H1 (cell line): Measurements from ENCODE around the gene CKS1B. TPM values are rescaled to one million over a fixed set of nuclear protein-coding genes. Genes with fewer than 3 reads are reported as not detected.

ENCODE experiments used
- CBX5 ChIP-seq: fragments of 300-800, 300-1000 bp; sonication (generic); IDR thresholded peaks from 2 replicates; pipeline ENCODE4 v1.7.1; 2016; ENCODE audit warnings: antibody characterized with exemption, low read length, low read depth
- CEBPB ChIP-seq: IDR thresholded peaks from 2 replicates; pipeline ENCODE4 v1.6.1; 2012; ENCODE audit warnings: low read depth, low read length
- CHD1 ChIP-seq: IDR thresholded peaks from 2 replicates; pipeline ENCODE4 v1.6.1; 2012; ENCODE audit warnings: low read depth, low read length, improper control_type of control experiment
- CREB1 ChIP-seq: IDR thresholded peaks from 2 replicates; pipeline ENCODE4 v1.6.1; 2012; ENCODE audit warnings: inconsistent platforms
- CTBP2 ChIP-seq: IDR thresholded peaks from 2 replicates; pipeline ENCODE4 v1.7.0; 2011; ENCODE audit warnings: borderline replicate concordance, mild to moderate bottlenecking, moderate library complexity, mixed read lengths, low read length; ENCODE audit not compliant: insufficient read depth, insufficient read length
- EGR1 ChIP-seq: IDR thresholded peaks from 2 replicates; pipeline ENCODE4 v1.6.1; 2011; ENCODE audit warnings: low read depth, low read length, borderline replicate concordance
- FOSL1 ChIP-seq: IDR thresholded peaks from 2 replicates; pipeline ENCODE4 v1.6.1; 2011; ENCODE audit warnings: mild to moderate bottlenecking, low read depth, low read length, moderate library complexity; ENCODE audit not compliant: insufficient read depth
- GABPA ChIP-seq: IDR thresholded peaks from 2 replicates; pipeline ENCODE4 v1.6.1; 2011; ENCODE audit warnings: mild to moderate bottlenecking, low read length, moderate library complexity, borderline replicate concordance; ENCODE audit not compliant: insufficient read depth
- KDM1A ChIP-seq: fragments of 200-600, 300-600 bp; sonication (generic); IDR thresholded peaks from 2 replicates; pipeline ENCODE4 v1.7.1; 2016; ENCODE audit warnings: mild to moderate bottlenecking, low read length, borderline replicate concordance
- KDM5A ChIP-seq: fragments of 200-600 bp; IDR thresholded peaks from 2 replicates; pipeline ENCODE4 v1.7.1; 2012; ENCODE audit warnings: mild to moderate bottlenecking, low read length, inconsistent platforms, mixed read lengths
- NANOG ChIP-seq: IDR thresholded peaks from 2 replicates; pipeline ENCODE4 v1.6.1; 2011; ENCODE audit warnings: low read length, low read depth, mild to moderate bottlenecking, inconsistent platforms; ENCODE audit not compliant: insufficient read depth, poor library complexity, severe bottlenecking
- NRF1 ChIP-seq: IDR thresholded peaks from 2 replicates; pipeline ENCODE4 v1.6.1; 2011; ENCODE audit warnings: mild to moderate bottlenecking, low read depth, low read length, improper control_type of control experiment
- PHF8 ChIP-seq: fragments of 200-600 bp; sonication (generic); conservative IDR thresholded peaks from 2 replicates; pipeline ENCODE4 v1.7.1; 2012; ENCODE audit warnings: low read depth, mild to moderate bottlenecking, inconsistent platforms, low read length, moderate library complexity
- POLR2A ChIP-seq, 2 experiments: IDR thresholded peaks; 1 replicate in 1 of 2; 2 replicates in 1 of 2; pipeline ENCODE4 v1.6.1; 2011; ENCODE audit warnings: low read depth in 2 of 2, low read length in 2 of 2, mild to moderate bottlenecking in 2 of 2; ENCODE audit errors: control extremely low read depth in 1 of 2
- RFX5 ChIP-seq: IDR thresholded peaks from 2 replicates; pipeline ENCODE4 v1.6.1; 2011; ENCODE audit warnings: low read depth, low read length, improper control_type of control experiment, borderline replicate concordance
- SIN3A ChIP-seq, 2 experiments: IDR thresholded peaks in 1 of 2; conservative IDR thresholded peaks in 1 of 2; 2 replicates each; pipeline ENCODE4 v1.6.1; 2011 to 2012; ENCODE audit warnings: low read length in 2 of 2, improper control_type of control experiment in 1 of 2, low read depth in 1 of 2, mild to moderate bottlenecking in 1 of 2
- SIRT6 ChIP-seq: IDR thresholded peaks from one replicate; pipeline ENCODE4 v1.7.1; 2012; ENCODE audit warnings: low read length, inconsistent platforms
- SIX5 ChIP-seq: IDR thresholded peaks from 2 replicates; pipeline ENCODE4 v1.6.1; 2011; ENCODE audit warnings: mild to moderate bottlenecking, low read depth, low read length
- SP1 ChIP-seq: IDR thresholded peaks from 2 replicates; pipeline ENCODE4 v1.6.1; 2011; ENCODE audit warnings: low read depth, low read length
- TAF1 ChIP-seq: IDR thresholded peaks from 2 replicates; pipeline ENCODE4 v1.6.1; 2011; ENCODE audit warnings: mild to moderate bottlenecking, low read depth, low read length
- TEAD4 ChIP-seq: IDR thresholded peaks from 2 replicates; pipeline ENCODE4 v1.6.1; 2012; ENCODE audit warnings: low read depth, low read length, inconsistent platforms, mixed read lengths
- ZNF274 ChIP-seq: IDR thresholded peaks from 2 replicates; pipeline ENCODE4 v1.7.0; 2012; ENCODE audit warnings: low read length, borderline replicate concordance; ENCODE audit errors: extremely low read depth
- polyA plus RNA-seq, 7 experiments: library from polyadenylated mRNA; depleted of rRNA in 3 of 7; stranded (reverse) in 5 of 7; unstranded in 2 of 7; fragments of >200 nt in 5 of 7; fragments of 200-250 nt in 2 of 7; gene quantifications; 1 replicate in 5 of 7; 2 replicates in 1 of 7; 4 replicates in 1 of 7; pipeline versions ENCODE4 v1.2.1 to v1.2.3, GENCODE V29; 2011 to 2013; ENCODE audit warnings: missing spikeins in 2 of 7, mixed read lengths in 2 of 7
- total RNA-seq: library from RNA; stranded (reverse); fragmentation: NEBNext Ultra II Directional; extraction: Animal tissue kit (Norgen Biotek cat#: 25700); gene quantifications from 2 replicates; pipeline ENCODE4 v1.2.1, GENCODE V29; 2021
- TF ChIP-seq, protein P1 (sequence below), 3 experiments: IDR thresholded peaks; 1 replicate in 2 of 3; 2 replicates in 1 of 3; pipeline versions ENCODE4 v1.5.1 to v1.6.1; 2011; ENCODE audit warnings: low read length in 3 of 3, mild to moderate bottlenecking in 3 of 3, inconsistent platforms in 2 of 3, low read depth in 1 of 3, moderate library complexity in 1 of 3; ENCODE audit not compliant: insufficient read depth in 1 of 3; ENCODE audit errors: control extremely low read depth in 1 of 3

Gene CKS1B
- total and polyA plus RNA-seq, 2 of the 8 experiments (the other 6 are each of a cell fraction or from before 2014, with no cell fraction given) = 294 to 1,025 TPM

DNA sequence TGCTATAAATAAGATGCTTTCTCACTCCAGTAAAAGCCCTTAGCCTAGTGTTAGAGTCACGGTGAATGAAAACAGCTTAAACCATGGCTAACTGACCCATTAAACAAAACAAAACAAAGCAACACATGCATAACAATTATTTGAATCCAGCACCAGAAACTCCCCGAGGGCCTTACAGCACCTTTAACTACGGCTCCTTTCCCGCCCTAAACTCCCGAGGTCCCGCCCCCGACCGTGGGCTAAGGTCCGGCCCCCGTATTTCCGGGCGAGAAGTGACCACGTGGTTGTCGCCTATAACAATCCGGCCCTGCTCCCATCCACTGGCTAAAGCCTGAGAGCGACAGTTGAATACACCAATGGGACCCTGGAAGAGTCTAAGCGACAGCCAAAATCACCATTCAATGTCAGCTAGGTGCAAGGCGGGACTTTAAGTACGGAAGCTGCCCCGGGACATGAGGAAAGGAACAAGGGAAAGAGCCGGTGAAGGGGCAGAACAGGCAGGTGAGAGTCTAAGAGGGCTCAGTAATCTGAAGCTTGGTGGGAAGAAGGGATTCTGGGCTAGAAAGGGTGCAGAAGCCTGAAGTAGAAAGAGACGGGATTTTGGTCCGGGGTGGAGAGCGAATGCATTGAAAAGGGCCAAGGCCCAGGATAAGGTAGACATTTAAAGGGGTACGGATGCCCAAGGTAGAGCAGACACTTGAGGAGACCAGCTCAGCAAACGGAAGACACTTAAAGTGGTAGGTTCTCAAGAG is 8.6 kb downstream of the CKS1B start, which contains the start of gene FLAD1 (continued):
- no peak for TF ChIP-seq NANOG
- no peak for TF ChIP-seq CEBPB
- peak; percentile 74 to 78; a peak in 2 of 3 replicates for TF ChIP-seq POLR2A (IDR thresholded peaks at IDR 0.05; ENCODE audit: control extremely low read depth in 1 of 2, low read depth in 2 of 2, low read length in 2 of 2)
- TF ChIP-seq, protein P1, sequence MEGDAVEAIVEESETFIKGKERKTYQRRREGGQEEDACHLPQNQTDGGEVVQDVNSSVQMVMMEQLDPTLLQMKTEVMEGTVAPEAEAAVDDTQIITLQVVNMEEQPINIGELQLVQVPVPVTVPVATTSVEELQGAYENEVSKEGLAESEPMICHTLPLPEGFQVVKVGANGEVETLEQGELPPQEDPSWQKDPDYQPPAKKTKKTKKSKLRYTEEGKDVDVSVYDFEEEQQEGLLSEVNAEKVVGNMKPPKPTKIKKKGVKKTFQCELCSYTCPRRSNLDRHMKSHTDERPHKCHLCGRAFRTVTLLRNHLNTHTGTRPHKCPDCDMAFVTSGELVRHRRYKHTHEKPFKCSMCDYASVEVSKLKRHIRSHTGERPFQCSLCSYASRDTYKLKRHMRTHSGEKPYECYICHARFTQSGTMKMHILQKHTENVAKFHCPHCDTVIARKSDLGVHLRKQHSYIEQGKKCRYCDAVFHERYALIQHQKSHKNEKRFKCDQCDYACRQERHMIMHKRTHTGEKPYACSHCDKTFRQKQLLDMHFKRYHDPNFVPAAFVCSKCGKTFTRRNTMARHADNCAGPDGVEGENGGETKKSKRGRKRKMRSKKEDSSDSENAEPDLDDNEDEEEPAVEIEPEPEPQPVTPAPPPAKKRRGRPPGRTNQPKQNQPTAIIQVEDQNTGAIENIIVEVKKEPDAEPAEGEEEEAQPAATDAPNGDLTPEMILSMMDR (IDR thresholded peaks at IDR 0.05; ENCODE audit: control extremely low read depth in 1 of 3, insufficient read depth in 1 of 3, low read depth in 1 of 3, low read length in 3 of 3) = no peak
- TF ChIP-seq CHD1 = no peak
- TF ChIP-seq SP1 = peak; percentile 100
- TF ChIP-seq TEAD4 = no peak
- peak; percentile 91 for TF ChIP-seq TAF1
- TF ChIP-seq PHF8 = peak; percentile 66
- no peak for TF ChIP-seq SIX5
- TF ChIP-seq SIRT6 = no peak
- TF ChIP-seq CBX5 = no peak
- no peak for TF ChIP-seq KDM1A
- TF ChIP-seq ZNF274 = no peak
- peak; percentile 15; the same call in 1 of the 2 replicates for TF ChIP-seq CREB1
- TF ChIP-seq SIN3A (conservative IDR thresholded peaks at IDR 0.05 in 1 of 2, IDR thresholded peaks at IDR 0.05 in 1 of 2; ENCODE audit: low read depth in 1 of 2, low read length in 2 of 2) = peak; percentile 24 to 89; a peak in 1 of 4 replicates
- TF ChIP-seq EGR1 = peak; percentile 74; the same call in 1 of the 2 replicates
- no peak for TF ChIP-seq CTBP2
- peak; percentile 90 for TF ChIP-seq GABPA
- no peak for TF ChIP-seq FOSL1
- TF ChIP-seq RFX5 = no peak
- TF ChIP-seq KDM5A = 0 out of 2 replicates have a peak, but pooled peaks have one; percentile 45
- TF ChIP-seq NRF1 = no peak
